HG03558 (cell line): Measurements from ENCODE around the gene CBX6.
"Not testable (repeated sequence)": the region's sequence is repeated elsewhere in the genome, so short reads cannot be mapped to it uniquely, and the experiment has no call there.

Experiments used
- ATAC-seq: cut with Tn5 transposase; IDR thresholded peaks from one replicate; pipeline ENCODE4 v1.9.1; 2021; ENCODE audit warnings: moderate number of reproducible peaks; ENCODE audit not compliant: unreplicated experiment; ENCODE audit errors: extremely low read depth

Gene CBX6

DNA sequence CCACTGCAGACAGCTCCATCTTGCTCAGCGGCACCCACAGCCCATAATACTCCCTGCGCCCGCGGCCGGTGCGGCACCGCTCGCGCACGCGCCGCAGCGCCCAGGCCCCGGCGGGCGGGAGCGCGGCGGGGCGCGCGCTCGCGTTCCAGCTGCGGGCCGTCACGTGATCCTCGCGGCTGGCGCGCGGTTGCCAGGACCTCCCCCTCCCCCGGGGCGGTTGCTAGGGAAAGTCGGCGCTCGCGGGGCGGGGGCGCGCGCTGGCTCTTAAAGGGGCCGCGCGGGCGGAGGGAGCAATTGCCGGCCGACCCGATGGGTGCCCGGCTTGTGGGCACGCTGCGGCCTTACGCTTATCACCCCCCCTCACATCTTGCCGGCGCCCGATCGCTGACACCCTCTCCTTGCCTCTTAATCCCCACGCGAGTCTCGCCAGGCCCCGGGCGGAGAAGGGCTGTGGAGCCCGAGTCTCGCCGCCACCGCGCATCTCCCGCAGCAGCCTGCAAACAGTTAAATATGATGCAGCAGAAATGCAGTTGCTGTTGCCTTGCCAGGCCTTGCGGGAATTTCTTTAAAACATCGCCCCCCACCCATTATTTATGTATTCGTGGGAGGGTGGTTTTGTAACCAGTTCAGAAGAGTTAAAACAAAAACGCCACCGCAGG lies at the start of gene CBX6:
Gene CBX6 (minus strand): TSS at position 45 of the 659 bp plus-strand sequence. CDS start 26 bp downstream, at position 19.
- ATAC-seq = peak; percentile 54

DNA sequence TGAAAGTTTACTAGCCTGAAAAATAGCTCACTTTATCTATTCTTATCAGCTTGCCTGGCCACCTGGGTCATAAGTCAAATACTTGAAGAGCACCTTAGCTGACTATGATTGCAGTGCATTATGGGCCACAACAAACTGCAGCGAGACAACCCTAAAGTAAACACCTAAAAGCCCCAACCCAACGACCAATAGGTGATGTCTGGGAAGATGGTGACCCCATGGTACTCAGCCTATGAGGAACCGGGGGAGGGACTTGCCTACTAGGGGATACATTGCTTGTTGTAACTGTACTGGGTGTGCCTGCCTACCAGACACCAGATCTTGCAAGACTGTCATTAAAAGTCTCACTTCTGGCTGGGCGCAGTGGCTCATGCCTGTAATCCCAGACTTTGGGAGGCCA lies 49.8 kb upstream of the CBX6 start:
- ATAC-seq = no peak

GRCh38 chr22:38921120-38921519 lies 49.1 kb upstream of the CBX6 start:
- ATAC-seq = no peak

- ATAC-seq = no peak
Observed at GRCh38 chr22:38919631-38920190, 47.7 kb upstream of the CBX6 start.

GRCh38 chr22:38911434-38911833 lies 39.4 kb upstream of the CBX6 start:
- ATAC-seq = no peak

GRCh38 chr22:38907767-38908166 lies 35.8 kb upstream of the CBX6 start:
- no peak for ATAC-seq

DNA sequence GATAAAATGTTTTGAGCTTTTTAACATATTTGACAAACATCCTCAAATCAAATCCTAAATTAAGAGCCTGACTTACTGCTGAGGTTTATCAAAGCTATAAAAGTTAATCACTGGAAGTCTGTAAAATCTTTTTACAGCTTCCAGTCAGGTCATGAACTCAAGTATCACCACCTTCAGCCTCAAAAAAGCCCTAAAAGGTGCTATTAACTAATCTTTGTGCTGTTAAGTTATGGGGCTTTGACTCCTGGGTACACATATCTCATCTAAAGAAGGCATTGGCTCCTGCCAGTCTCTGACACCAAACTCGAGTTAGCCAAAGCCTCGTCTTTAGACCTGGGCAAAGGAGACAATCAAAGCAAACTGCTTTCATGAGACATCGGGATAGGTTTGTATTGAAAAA lies 34.0 kb upstream of the CBX6 start:
- ATAC-seq = no peak

- ATAC-seq = not testable (repeated sequence)
Observed at GRCh38 chr22:38904052-38904617, 32.1 kb upstream of the CBX6 start.

- ATAC-seq = no peak
Observed at GRCh38 chr22:38901111-38901641, 29.2 kb upstream of the CBX6 start.

DNA sequence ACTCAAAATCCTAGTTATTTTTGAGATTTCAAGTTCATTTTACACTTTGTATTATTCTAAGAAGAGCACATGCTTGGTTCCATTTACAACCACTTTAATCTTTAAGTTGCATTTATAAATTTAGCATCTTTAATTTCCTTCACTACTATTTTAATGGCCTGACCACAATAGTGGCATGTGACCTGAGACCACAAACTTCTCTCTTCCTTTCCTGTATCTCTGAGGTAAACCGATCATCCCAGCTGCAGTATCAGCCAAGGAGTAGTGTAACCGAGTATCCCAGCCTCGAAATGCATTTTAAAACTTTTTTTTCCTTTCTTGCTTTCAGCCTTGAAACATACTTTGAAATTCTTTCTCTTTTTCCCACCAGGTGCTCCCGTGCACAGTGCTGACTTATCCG lies 28.7 kb upstream of the CBX6 start:
- ATAC-seq = no peak

GRCh38 chr22:38891256-38891655 lies 19.2 kb upstream of the CBX6 start:
- ATAC-seq = no peak

DNA sequence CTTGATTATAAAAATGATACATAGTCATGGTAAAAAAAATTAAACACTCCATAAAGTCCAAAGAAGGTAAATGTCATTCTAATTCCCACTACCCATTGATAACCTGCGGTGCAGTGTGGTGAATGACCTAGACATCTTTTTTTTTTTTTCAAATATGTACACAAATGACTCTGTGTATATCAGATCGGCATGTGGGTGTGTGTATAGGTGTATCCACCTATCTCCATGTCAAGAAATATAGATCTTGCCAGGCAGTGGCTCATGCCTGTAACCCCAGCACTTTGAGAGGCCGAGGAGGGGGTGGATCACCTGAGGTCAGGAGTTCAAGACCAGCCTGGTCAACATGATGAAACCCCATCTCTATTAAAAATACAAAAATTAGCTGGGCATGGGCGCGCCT lies 18.4 kb upstream of the CBX6 start:
- no peak for ATAC-seq

GRCh38 chr22:38886333-38886732 lies 14.3 kb upstream of the CBX6 start:
- no peak for ATAC-seq

DNA sequence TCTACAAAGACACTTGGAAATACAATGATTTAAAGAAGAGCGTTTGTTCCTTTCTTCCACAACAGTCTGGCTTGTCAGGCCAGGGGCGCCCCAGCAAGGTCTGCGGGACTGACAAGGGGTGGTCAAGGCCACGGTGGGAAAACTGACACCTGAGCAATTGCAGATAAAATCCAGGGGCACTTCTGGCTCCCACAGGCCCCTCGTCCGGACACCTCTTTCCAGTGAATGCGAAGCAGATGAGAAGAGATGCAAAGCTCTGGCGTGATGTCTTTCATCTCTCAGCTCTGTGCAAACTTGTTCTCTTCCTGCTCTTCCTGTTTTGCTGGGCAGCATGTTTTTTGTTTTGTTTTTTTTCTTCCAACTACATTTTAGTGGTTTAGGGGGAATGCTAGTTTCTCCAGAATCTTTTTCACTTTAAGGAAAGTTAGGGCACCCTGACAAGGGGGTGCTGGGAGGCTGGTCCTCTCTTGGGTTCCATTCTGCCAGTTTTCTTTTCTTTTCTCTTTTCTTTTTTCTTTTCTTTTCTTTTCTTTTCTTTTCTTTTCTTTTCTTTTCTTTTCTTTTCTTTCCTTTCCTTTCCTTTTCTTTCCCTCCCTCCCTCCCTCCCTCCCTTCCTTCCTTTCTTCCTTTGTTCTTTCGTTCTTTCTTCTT lies 11.1 kb upstream of the CBX6 start:
- no peak for ATAC-seq

DNA sequence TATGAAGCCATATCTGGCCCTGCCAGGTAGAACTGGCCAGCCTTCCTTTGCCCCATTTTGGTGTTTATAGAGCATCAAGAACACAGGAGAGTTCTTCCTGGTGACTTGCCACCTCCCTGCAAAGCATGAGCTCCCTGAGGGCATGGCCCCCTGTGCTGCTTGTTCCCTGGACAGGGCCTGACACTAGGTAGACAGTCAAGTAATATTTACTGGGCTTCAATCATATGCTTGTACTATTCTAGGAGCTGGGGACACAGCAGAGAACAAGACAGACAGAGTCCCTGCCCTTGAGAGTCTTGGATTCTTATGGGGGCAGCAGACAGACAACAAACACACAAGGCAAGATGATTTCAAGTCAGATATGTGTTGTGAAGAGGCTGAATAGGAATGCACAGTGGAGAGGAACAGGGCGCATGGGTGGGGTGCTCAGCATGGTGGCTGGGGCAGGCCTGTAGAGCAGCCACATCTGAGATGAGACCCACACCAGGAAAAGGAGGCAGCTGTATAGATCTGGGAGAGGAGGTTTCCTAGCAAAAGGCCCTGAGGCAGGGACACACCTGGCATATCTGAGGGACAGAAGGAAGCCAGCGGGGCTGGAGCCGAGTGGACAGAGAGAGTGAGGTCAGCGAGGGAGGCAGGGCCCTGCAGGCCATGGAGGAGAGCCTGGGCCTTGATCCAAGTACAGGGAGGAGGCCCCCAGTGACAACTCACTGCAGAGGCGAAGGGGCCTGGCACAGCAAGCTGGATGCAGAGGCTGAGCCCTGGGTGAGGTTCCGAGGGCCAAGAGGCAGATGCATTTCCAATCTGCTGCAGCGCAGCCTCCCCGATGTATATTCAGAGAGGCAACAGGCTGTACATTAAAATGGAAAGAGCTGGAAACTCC lies 10.2 kb upstream of the CBX6 start:
- ATAC-seq = no peak

DNA sequence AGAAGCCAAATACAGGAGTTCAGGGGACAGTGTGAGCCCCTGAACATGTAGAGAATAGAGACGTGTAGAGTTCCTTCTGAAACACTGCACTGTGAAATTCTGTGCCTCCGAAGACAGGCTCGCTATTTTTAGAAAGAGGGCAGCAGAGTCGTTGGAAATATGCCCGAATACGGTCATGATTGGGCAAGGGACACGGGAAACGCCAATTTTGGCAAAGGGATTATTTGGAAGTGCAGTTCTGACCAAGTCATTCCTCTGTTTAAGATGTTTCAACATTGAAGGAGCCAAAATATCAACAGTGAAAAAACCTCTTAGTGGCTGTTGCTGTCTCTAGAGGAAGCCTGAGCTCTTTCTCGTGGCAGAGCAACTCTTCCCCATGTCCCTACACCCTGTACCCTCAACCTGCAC lies 9.5 kb upstream of the CBX6 start:
- ATAC-seq = no peak

DNA sequence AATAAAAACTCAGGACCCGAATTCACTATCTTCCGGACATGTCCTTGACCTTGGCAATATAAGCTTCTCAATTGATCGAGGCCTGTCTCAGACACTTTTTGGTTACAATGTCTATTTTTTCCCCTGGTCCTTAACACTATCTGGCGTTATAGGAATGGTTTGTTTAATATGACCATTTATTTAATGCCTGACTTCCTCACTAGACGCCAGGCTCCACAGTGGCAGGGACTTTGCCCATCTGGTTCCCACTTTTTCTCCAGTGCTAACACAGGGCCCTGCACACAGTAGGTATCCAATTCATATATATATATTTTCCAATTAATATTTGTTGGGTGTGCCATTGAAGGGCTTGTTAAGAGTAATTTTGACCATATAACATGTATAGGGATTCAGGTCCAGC lies 7.9 kb upstream of the CBX6 start:
- ATAC-seq = no peak

- ATAC-seq = no peak
Observed at GRCh38 chr22:38879108-38879729, 7.2 kb upstream of the CBX6 start.

GRCh38 chr22:38878001-38878400 lies 6.0 kb upstream of the CBX6 start:
- no peak for ATAC-seq
